Embryonic facial prominence (tissue), 1 donor: ENCODE measurements around the gene ISY1.
"Not testable (repeated sequence)": the region's sequence is repeated elsewhere in the genome, so short reads cannot be mapped to it uniquely, and the experiment has no call there.

Experiments
- DNase-seq: peaks from one replicate; pipeline ENCODE4 v3.0.0-alpha.2; 2016; ENCODE audit errors: extremely low spot score

Gene ISY1

GRCh38 chr3:129160891-129161859 is at the start of gene ISY1:
Gene ISY1 (minus strand): TSS chr3:129161063. CDS start chr3:129160975, 88 bp downstream.
- peak; percentile 98 for DNase-seq

- DNase-seq: no peak
Observed at GRCh38 chr3:129207479-129207878, 46.6 kb upstream of the ISY1 start.

GRCh38 chr3:129205109-129205832 is 44.4 kb upstream of the ISY1 start:
- DNase-seq: no peak

- DNase-seq: no peak
Observed at GRCh38 chr3:129204473-129204872, 43.6 kb upstream of the ISY1 start.

- DNase-seq: no peak
Observed at GRCh38 chr3:129199366-129199765, 38.5 kb upstream of the ISY1 start.

GRCh38 chr3:129197321-129197720 is 36.5 kb upstream of the ISY1 start:
- no peak for DNase-seq

GRCh38 chr3:129196601-129197000 is 35.7 kb upstream of the ISY1 start:
- DNase-seq: no peak

GRCh38 chr3:129195731-129196256 is 34.9 kb upstream of the ISY1 start:
- no peak for DNase-seq

GRCh38 chr3:129189793-129190192 is 28.9 kb upstream of the ISY1 start:
- not testable (repeated sequence) for DNase-seq

- DNase-seq: no peak
Observed at GRCh38 chr3:129187857-129188256, 27.0 kb upstream of the ISY1 start.

- DNase-seq: no peak
Observed at GRCh38 chr3:129185783-129186182, 24.9 kb upstream of the ISY1 start.

GRCh38 chr3:129184784-129185542 is 24.1 kb upstream of the ISY1 start:
- not testable (repeated sequence) for DNase-seq

- no peak for DNase-seq
Observed at GRCh38 chr3:129184396-129184657, 23.5 kb upstream of the ISY1 start.

- peak; percentile 89 for DNase-seq
Observed at GRCh38 chr3:129183569-129184395, 22.9 kb upstream of the ISY1 start, which contains the start of gene CNBP. Gene CNBP (minus strand): TSS chr3:129183896. CDS start chr3:129171757, 12,139 bp downstream.

GRCh38 chr3:129182390-129183185 is 21.7 kb upstream of the ISY1 start:
- DNase-seq: no peak

GRCh38 chr3:129181819-129182218 is 21.0 kb upstream of the ISY1 start:
- no peak for DNase-seq

- no peak for DNase-seq
Observed at GRCh38 chr3:129180461-129180860, 19.6 kb upstream of the ISY1 start.

GRCh38 chr3:129176051-129176450 is 15.2 kb upstream of the ISY1 start:
- no peak for DNase-seq

- no peak for DNase-seq
Observed at GRCh38 chr3:129173725-129174124, 12.9 kb upstream of the ISY1 start.

GRCh38 chr3:129173206-129173605 is 12.3 kb upstream of the ISY1 start:
- no peak for DNase-seq
